HCT116 (cell line): Measurements from ENCODE around the gene MORN1. TPM values are rescaled to one million over a fixed set of nuclear protein-coding genes. Genes with fewer than 3 reads are reported as not detected.

Experiments used
- ATAC-seq: fragments of 200-7000 bp; cut with Tn5 transposase; 2 replicates; pipeline ENCODE4 v1.9.1; 2020; ENCODE audit warnings: mild to moderate bottlenecking, moderate library complexity
- BruUV-seq: library from RNA; stranded (reverse); fragments of 400-500 nt; replicated peaks from 2 replicates; lab custom pipeline; 2021; lab: Mats Ljungman, UMichigan
- CTCF ChIA-PET: fragments of 300-600 bp; sonication (Branson Sonifier 250); formaldehyde crosslinking; loops from one replicate; lab custom pipeline; 2021; ENCODE audit warnings: antibody characterized with exemption; lab: Charles Lee
- POLR2A ChIA-PET: fragments of 300-600, 350-600 bp; sonication (Branson Sonifier 250); formaldehyde crosslinking; loops from one replicate; lab custom pipeline; 2021; ENCODE audit warnings: antibody characterized with exemption; lab: Charles Lee
- RAD21 ChIA-PET, 2 experiments: fragments of 300-600 bp; sonication (Branson Sonifier 250); formaldehyde crosslinking; loops; one replicate each; lab custom pipeline; 2023; ENCODE audit warnings: low total read pairs in 2 of 2; ENCODE audit not compliant: uncharacterized antibody in 2 of 2, unreplicated experiment in 2 of 2, low non-redundant PET in 1 of 2; lab: Charles Lee
- DNase-seq: peaks from one replicate; pipeline ENCODE4 v3.0.0-alpha.2; 2010; ENCODE audit warnings: low read depth, low spot score
- H2AFZ ChIP-seq: fragments of 200-600 bp; shearing (Covaris generic), sonication (generic); 2 replicates; pipeline ENCODE4 v1.6.1; 2017; ENCODE audit warnings: low read depth, mixed run types, mixed read lengths, antibody characterized with exemption, low read length; ENCODE audit not compliant: poor library complexity, severe bottlenecking
- H3K27ac ChIP-seq: 2 replicates; pipeline ENCODE4 v1.5.1; 2012; ENCODE audit warnings: low read depth, low read length
- H3K27me3 ChIP-seq: fragments of 200-600 bp; sonication (generic); 2 replicates; pipeline ENCODE4 v1.6.1; 2016; ENCODE audit warnings: mixed run types, low read length, mixed read lengths; ENCODE audit not compliant: insufficient read depth
- H3K36me3 ChIP-seq, 2 experiments: fragments of 200-500 bp in 1 of 2; fragments of 200-600 bp in 1 of 2; sonication (Bioruptor generic) in 1 of 2; sonication (generic) in 1 of 2; 2 replicates each; pipeline versions ENCODE4 v1.5.1 to v1.6.1; 2014 to 2016; ENCODE audit warnings: low read length in 2 of 2, inconsistent platforms in 1 of 2, mixed read lengths in 1 of 2, mixed run types in 1 of 2; ENCODE audit not compliant: insufficient read depth in 2 of 2, control insufficient read depth in 1 of 2
- H3K4me1 ChIP-seq, 2 experiments: fragments of 200-600 bp in 1 of 2; sonication (generic) in 1 of 2; 2 replicates each; pipeline versions ENCODE4 v1.5.1 to v1.6.1; 2012 to 2017; ENCODE audit warnings: low read length in 2 of 2, inconsistent platforms in 1 of 2, mild to moderate bottlenecking in 1 of 2, mixed read lengths in 1 of 2, mixed run types in 1 of 2, moderate library complexity in 1 of 2; ENCODE audit not compliant: insufficient read depth in 2 of 2, control insufficient read depth in 1 of 2
- H3K4me2 ChIP-seq: fragments of 200-600 bp; sonication (generic); 2 replicates; pipeline ENCODE4 v1.6.1; 2017; ENCODE audit warnings: mixed run types, low read length, mixed read lengths
- H3K4me3 ChIP-seq, 2 experiments: fragments of 200-600 bp in 1 of 2; sonication (generic) in 1 of 2; replicated peaks in 1 of 2; 2 replicates each; pipeline ENCODE4 v1.5.1; 2011 to 2016; ENCODE audit warnings: low read length in 2 of 2, control low read depth in 1 of 2, low read depth in 1 of 2, mild to moderate bottlenecking in 1 of 2, mixed read lengths in 1 of 2, mixed run types in 1 of 2
- H3K79me2 ChIP-seq: fragments of 200-600 bp; sonication (generic); 2 replicates; pipeline ENCODE4 v1.6.1; 2017; ENCODE audit warnings: mild to moderate bottlenecking, mixed run types, low read length, moderate library complexity, mixed read lengths; ENCODE audit not compliant: insufficient read depth
- H3K9ac ChIP-seq: fragments of 200-600 bp; sonication (generic); 2 replicates; pipeline ENCODE4 v1.6.1; 2016; ENCODE audit warnings: low read length, mixed read lengths
- H3K9me2 ChIP-seq: fragments of 200-600 bp; sonication (generic), shearing (Covaris generic); 2 replicates; pipeline ENCODE4 v1.6.1; 2017; ENCODE audit warnings: mixed run types, mild to moderate bottlenecking, moderate library complexity; ENCODE audit not compliant: insufficient read depth
- H3K9me3 ChIP-seq, 2 experiments: fragments of 200-500 bp in 1 of 2; fragments of 200-600 bp in 1 of 2; sonication (Bioruptor generic) in 1 of 2; sonication (generic) in 1 of 2; 2 replicates each; pipeline ENCODE4 v1.6.1; 2014 to 2017; ENCODE audit warnings: low read length in 2 of 2, mixed read lengths in 2 of 2, inconsistent platforms in 1 of 2, low read depth in 1 of 2, mild to moderate bottlenecking in 1 of 2, mixed run types in 1 of 2, moderate library complexity in 1 of 2; ENCODE audit not compliant: control insufficient read depth in 1 of 2, insufficient read depth in 1 of 2
- H4K20me1 ChIP-seq: fragments of 200-600 bp; sonication (generic), shearing (Covaris generic); 2 replicates; pipeline ENCODE4 v1.6.1; 2017; ENCODE audit warnings: mixed run types, mild to moderate bottlenecking, moderate library complexity; ENCODE audit not compliant: insufficient read depth
- ELF1 ChIP-seq: IDR thresholded peaks from 2 replicates; pipeline ENCODE4 v1.6.1; 2012; ENCODE audit warnings: low read depth, borderline replicate concordance
- POLR2A ChIP-seq: IDR thresholded peaks from 2 replicates; pipeline ENCODE4 v1.7.0; 2011; ENCODE audit warnings: borderline replicate concordance; ENCODE audit not compliant: insufficient read depth, insufficient read length; ENCODE audit errors: extremely low read depth
- POLR2AphosphoS5 ChIP-seq: IDR thresholded peaks from 2 replicates; pipeline ENCODE4 v1.6.1; 2011; ENCODE audit warnings: mild to moderate bottlenecking, low read depth, low read length, moderate library complexity
- TCF7L2 ChIP-seq: IDR thresholded peaks from 2 replicates; pipeline ENCODE4 v1.7.0; 2011; ENCODE audit warnings: borderline replicate concordance, inconsistent platforms; ENCODE audit not compliant: insufficient read depth, insufficient read length; ENCODE audit errors: extremely low read depth
- ZFX ChIP-seq: fragments of 450-650 bp; IDR thresholded peaks from 2 replicates; pipeline ENCODE4 v1.6.1; 2017
- ZNF274 ChIP-seq: fragments of 200-500 bp; sonication (Bioruptor generic); IDR thresholded peaks from 2 replicates; pipeline ENCODE4 v1.6.1; 2014; ENCODE audit warnings: mild to moderate bottlenecking, low read depth, low read length, inconsistent platforms
- intact Hi-C: fragments of 100-400 bp; cut with micrococcal nuclease; formaldehyde crosslinking; loops from 2 replicates; pipeline ENCODE4 v1.10.0; 2022
- total RNA-seq: library from RNA; stranded (reverse); gene quantifications from one replicate; pipeline ENCODE4 v1.2.1, GENCODE V29; 2021; ENCODE audit not compliant: unreplicated experiment
- TF ChIP-seq, protein P1 (sequence below): IDR thresholded peaks from 2 replicates; pipeline ENCODE4 v1.6.1; 2012; ENCODE audit warnings: low read depth
- TF ChIP-seq, protein P2 (sequence below): IDR thresholded peaks from 2 replicates; pipeline ENCODE4 v1.6.1; 2011; ENCODE audit warnings: mild to moderate bottlenecking, low read length, moderate library complexity; ENCODE audit not compliant: insufficient replicate concordance; ENCODE audit errors: extremely low read depth

The MORN1 gene
- total RNA-seq, 1 experiment from 2014 or later: 21.4 TPM

DNA sequence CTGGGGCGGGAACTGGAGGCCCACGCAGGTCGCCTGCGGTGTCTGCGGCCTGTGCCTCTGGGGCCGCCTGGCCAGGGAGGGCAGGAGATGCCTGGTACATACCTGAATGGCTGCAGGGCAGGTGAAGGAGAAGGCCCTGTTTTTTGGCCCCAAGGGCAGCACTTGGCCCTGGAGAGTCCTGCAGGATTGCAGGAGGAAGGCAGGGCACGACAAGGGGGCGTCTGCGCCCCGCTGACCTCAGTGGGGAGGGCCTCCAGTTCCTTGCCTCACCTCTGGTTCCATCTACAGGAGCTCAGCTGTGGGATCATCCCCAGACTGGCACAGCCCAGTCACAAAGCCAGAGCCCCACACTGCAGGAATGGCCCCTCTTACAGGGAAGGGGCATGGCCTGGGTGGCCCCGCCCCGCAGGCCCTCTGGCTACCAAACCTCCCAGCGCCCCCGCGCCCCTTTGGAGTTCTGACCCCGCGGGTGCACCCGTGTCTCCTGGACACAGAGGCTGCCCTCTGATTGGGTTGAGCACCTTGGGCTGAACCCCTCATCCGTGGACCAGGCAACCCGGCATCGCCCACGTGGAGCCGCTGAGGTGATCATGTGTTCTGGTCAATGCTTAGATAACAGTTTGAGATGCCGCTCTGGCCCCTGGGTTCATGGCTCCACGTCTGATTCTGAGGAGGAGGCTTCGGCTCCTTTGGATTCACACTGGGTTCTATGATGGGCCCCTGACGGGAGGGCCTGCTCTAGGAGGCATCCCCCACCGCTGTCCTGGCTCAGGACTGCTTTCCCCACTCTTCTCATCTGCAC is 22.3 kb upstream of the MORN1 start (continued):
- TF ChIP-seq, protein P1, sequence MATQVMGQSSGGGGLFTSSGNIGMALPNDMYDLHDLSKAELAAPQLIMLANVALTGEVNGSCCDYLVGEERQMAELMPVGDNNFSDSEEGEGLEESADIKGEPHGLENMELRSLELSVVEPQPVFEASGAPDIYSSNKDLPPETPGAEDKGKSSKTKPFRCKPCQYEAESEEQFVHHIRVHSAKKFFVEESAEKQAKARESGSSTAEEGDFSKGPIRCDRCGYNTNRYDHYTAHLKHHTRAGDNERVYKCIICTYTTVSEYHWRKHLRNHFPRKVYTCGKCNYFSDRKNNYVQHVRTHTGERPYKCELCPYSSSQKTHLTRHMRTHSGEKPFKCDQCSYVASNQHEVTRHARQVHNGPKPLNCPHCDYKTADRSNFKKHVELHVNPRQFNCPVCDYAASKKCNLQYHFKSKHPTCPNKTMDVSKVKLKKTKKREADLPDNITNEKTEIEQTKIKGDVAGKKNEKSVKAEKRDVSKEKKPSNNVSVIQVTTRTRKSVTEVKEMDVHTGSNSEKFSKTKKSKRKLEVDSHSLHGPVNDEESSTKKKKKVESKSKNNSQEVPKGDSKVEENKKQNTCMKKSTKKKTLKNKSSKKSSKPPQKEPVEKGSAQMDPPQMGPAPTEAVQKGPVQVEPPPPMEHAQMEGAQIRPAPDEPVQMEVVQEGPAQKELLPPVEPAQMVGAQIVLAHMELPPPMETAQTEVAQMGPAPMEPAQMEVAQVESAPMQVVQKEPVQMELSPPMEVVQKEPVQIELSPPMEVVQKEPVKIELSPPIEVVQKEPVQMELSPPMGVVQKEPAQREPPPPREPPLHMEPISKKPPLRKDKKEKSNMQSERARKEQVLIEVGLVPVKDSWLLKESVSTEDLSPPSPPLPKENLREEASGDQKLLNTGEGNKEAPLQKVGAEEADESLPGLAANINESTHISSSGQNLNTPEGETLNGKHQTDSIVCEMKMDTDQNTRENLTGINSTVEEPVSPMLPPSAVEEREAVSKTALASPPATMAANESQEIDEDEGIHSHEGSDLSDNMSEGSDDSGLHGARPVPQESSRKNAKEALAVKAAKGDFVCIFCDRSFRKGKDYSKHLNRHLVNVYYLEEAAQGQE: no peak
- no peak for TF ChIP-seq ELF1

DNA sequence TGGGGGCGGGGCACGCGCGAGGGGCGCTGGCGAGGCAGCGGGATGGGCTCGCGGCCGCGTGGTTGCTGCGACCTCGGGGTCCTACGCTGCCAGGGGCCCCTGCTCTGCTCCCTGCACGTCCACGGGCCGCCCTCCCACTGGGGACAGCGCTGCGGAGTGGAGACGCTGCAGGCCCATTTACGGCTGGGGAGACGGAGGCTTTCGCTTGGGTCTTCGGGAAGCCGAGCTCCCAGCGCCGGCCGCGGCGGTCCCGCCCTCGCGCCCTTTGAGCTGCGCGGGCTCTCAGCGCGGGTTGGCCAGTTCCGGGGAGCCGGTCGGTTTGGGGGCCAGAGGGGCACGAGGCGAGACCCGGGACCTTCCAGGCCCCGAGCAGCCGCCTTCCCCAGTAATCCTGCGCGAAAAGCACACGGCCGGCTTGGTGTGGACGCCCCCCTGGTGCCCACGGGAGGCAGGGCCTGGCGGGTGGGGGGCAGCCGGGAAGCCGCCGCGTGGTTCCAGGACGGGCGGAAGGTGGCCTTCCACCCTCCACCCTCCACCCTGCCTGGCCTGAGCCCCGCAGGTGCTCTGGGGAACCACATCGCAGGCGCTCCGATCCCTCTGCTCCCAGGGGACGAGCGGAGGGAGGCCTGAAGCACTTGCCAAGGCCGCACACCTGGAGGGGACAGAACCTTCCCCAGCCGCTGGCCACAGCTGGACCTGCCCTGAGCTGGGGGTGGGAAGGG is 21.6 kb upstream of the MORN1 start:
- Histone ChIP-seq H3K4me2 (peak overlapping the region; percentile 75), H3K79me2 (peaks cover 24% of the 10 kb centered on the region; the same call in 1 of the 2 replicates), H2AFZ (no peak overlapping the region), H3K4me3 (peak overlapping the region; percentile 75 to 99), H3K36me3 (0 out of 4 replicates have a peak, but pooled peaks cover 0 to 9% of the 10 kb centered on the region in 2 experiments), H3K4me1 (peaks cover 14 to 39% of the 10 kb centered on the region in 2 experiments; a peak in 3 of 4 replicates), H4K20me1 (no peaks in the 10 kb centered on the region), H3K9me2 (no peaks in the 10 kb centered on the region), H3K27me3 (no peaks in the 10 kb centered on the region), H3K9me3 (no peaks in the 10 kb centered on the region), H3K9ac (peak overlapping the region; percentile 97), H3K27ac (peak overlapping the region; percentile 98)
- intact Hi-C loops: loop anchor here (5.0 kb wide), 3 partner anchors 114 to 389 kb away; partner anchors contain the start of genes PANK4 and TTC34
- DNase-seq (no peak), ATAC-seq (peak; percentile 33)
- TSS peak; percentile 78 for BruUV-seq
- ChIA-PET CTCF (interaction anchor here (1.0 to 1.7 kb wide), 2 partner anchors 135 to 218 kb away, joined by 5 to 6 read pairs; partner anchors contain the start of gene FAAP20), RAD21 (no interaction called here), POLR2A (interaction anchor here (0.7 to 1.4 kb wide), 4 partner anchors 21 to 172 kb away, joined by 3 to 5 read pairs (median 4); partner anchors contain the start of genes MORN1 and RER1)
- TF ChIP-seq POLR2A (peak; percentile 60), ZNF274 (no peak), TCF7L2 (peak; percentile 21), ZFX (peak; percentile 90), POLR2AphosphoS5 (peak; percentile 86)
- TF ChIP-seq, protein P2, sequence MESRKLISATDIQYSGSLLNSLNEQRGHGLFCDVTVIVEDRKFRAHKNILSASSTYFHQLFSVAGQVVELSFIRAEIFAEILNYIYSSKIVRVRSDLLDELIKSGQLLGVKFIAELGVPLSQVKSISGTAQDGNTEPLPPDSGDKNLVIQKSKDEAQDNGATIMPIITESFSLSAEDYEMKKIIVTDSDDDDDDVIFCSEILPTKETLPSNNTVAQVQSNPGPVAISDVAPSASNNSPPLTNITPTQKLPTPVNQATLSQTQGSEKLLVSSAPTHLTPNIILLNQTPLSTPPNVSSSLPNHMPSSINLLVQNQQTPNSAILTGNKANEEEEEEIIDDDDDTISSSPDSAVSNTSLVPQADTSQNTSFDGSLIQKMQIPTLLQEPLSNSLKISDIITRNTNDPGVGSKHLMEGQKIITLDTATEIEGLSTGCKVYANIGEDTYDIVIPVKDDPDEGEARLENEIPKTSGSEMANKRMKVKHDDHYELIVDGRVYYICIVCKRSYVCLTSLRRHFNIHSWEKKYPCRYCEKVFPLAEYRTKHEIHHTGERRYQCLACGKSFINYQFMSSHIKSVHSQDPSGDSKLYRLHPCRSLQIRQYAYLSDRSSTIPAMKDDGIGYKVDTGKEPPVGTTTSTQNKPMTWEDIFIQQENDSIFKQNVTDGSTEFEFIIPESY: no peak
- TF ChIP-seq, all 23 proteins: peak for 4
